Natural killer cell (primary cell): ENCODE data around the gene TFAP2A. TPM values are rescaled to one million over a fixed set of nuclear protein-coding genes. Genes with fewer than 3 reads are reported as not detected.

ENCODE experiments used
- ATAC-seq, 3 donors: fragments of 150-1000 bp in 2 of 3; fragments of 200-7000 bp in 1 of 3; cut with Tn5 transposase; 1 replicate in 1 of 3; 2 replicates in 2 of 3; pipeline ENCODE4 v1.10.0; 2021; ENCODE audit warnings: mild to moderate bottlenecking in 2 of 3, moderate library complexity in 2 of 3
- DNase-seq, 2 donors: peaks; one replicate each; pipeline versions ENCODE4 v3.0.0 to v3.0.0-alpha.2; 2013 to 2021; ENCODE audit warnings: mixed read lengths in 1 of 2
- H3K27ac ChIP-seq: one replicate; pipeline ENCODE4 v1.5.1; 2013; ENCODE audit warnings: mild to moderate bottlenecking, low read length
- H3K27me3 ChIP-seq: one replicate; pipeline ENCODE4 v1.6.1; 2013; ENCODE audit warnings: low read length; ENCODE audit not compliant: control insufficient read depth, insufficient read depth
- H3K36me3 ChIP-seq: one replicate; pipeline ENCODE4 v1.6.1; 2013; ENCODE audit warnings: low read length; ENCODE audit not compliant: control insufficient read depth, insufficient read depth
- H3K4me1 ChIP-seq: one replicate; pipeline ENCODE4 v1.6.1; 2013; ENCODE audit warnings: low read length; ENCODE audit not compliant: control insufficient read depth, insufficient read depth
- H3K4me3 ChIP-seq: one replicate; pipeline ENCODE4 v1.5.1; 2013; ENCODE audit warnings: low read length
- H3K9me3 ChIP-seq: one replicate; pipeline ENCODE4 v1.6.1; 2013; ENCODE audit warnings: low read length; ENCODE audit not compliant: control insufficient read depth, insufficient read depth
- H3K27ac Mint-ChIP-seq, 2 donors: one replicate each; pipeline ENCODE4 v1.8.0; 2022; ENCODE audit warnings: mild to moderate bottlenecking in 2 of 2, mixed read lengths in 2 of 2, moderate library complexity in 1 of 2
- H3K27me3 Mint-ChIP-seq, 2 donors: one replicate each; pipeline ENCODE4 v1.8.0; 2022; ENCODE audit warnings: low read depth in 2 of 2, mixed read lengths in 2 of 2
- H3K36me3 Mint-ChIP-seq: one replicate; pipeline ENCODE4 v1.8.0; 2022; ENCODE audit warnings: mixed read lengths
- H3K4me1 Mint-ChIP-seq, 2 donors: one replicate each; pipeline ENCODE4 v1.8.0; 2022; ENCODE audit warnings: mixed read lengths in 2 of 2
- H3K4me3 Mint-ChIP-seq: one replicate; pipeline ENCODE4 v1.8.0; 2022; ENCODE audit warnings: mild to moderate bottlenecking, moderate library complexity, mixed read lengths
- H3K9me3 Mint-ChIP-seq, 2 donors: one replicate each; pipeline ENCODE4 v1.8.0; 2022; ENCODE audit warnings: mixed read lengths in 2 of 2
- WGBS: methylation state at CpG from one replicate; pipeline ENCODE4 v1.1.7; 2013; ENCODE audit warnings: missing lambda C conversion rate; ENCODE audit not compliant: insufficient coverage; 5-methylcytosine and 5-hydroxymethylcytosine counted together
- intact Hi-C: fragments of 100-400 bp; cut with micrococcal nuclease; formaldehyde crosslinking; loops from one replicate; pipeline ENCODE4 v1.14.2; 2022
- total RNA-seq, 4 donors: library from RNA; stranded (reverse); fragments of 120-200 nt in 1 of 4; gene quantifications; one replicate each; pipeline versions ENCODE4 v1.2.3 to v1.2.4, GENCODE V29; 2013 to 2022
- TF ChIP-seq, protein P1 (sequence below): fragments of 200-600 bp; IDR thresholded peaks from one replicate; pipeline ENCODE4 v1.8.0; 2022; ENCODE audit warnings: antibody characterized with exemption

Gene TFAP2A
- total RNA-seq, 3 donors from 2014 or later (not counting 1 experiment from before 2014, with no cell fraction given), result not detected

DNA sequence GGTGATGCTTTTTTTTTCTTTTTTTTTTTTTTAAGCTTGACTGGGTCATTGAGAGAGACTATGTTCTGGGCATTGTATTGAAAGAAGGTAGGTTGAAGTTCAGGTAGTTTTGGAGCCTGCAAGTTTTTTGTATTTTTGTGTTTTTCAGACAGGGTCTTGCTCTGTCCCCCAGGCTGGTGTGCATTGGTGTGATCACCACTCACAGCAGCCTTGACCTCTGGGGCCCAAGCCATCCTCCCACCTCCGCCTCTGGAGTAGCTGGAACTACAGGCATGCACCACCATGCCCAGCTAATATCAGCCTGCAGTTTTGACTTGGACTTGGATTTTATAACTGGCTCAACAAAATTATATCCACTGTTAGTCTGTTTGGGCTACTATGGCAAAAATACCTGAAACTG, 31.7 kb upstream of the TFAP2A start:
- Histone ChIP-seq H3K36me3 (no peaks in the 10 kb centered on the region), H3K27ac (no peak overlapping the region), H3K4me3 (no peak overlapping the region), H3K4me1 (no peaks in the 10 kb centered on the region), H3K9me3 (no peaks in the 10 kb centered on the region), H3K27me3 (peaks cover 2% of the 10 kb centered on the region)
- TF ChIP-seq, protein P1, sequence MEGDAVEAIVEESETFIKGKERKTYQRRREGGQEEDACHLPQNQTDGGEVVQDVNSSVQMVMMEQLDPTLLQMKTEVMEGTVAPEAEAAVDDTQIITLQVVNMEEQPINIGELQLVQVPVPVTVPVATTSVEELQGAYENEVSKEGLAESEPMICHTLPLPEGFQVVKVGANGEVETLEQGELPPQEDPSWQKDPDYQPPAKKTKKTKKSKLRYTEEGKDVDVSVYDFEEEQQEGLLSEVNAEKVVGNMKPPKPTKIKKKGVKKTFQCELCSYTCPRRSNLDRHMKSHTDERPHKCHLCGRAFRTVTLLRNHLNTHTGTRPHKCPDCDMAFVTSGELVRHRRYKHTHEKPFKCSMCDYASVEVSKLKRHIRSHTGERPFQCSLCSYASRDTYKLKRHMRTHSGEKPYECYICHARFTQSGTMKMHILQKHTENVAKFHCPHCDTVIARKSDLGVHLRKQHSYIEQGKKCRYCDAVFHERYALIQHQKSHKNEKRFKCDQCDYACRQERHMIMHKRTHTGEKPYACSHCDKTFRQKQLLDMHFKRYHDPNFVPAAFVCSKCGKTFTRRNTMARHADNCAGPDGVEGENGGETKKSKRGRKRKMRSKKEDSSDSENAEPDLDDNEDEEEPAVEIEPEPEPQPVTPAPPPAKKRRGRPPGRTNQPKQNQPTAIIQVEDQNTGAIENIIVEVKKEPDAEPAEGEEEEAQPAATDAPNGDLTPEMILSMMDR, result no peak
- Mint-ChIP-seq H3K9me3 (no peaks in the 10 kb centered on the region), H3K36me3 (no peaks in the 10 kb centered on the region), H3K27me3 (peaks cover 6 to 40% of the 10 kb centered on the region in 2 donors), H3K27ac (no peak overlapping the region), H3K4me3 (no peak overlapping the region), H3K4me1 (no peaks in the 10 kb centered on the region)
- WGBS, result 93% methylated on average over 1 of the region's 1 CpG
- no peak for DNase-seq
- no peak for ATAC-seq
- intact Hi-C loops, result no loop called here

DNA sequence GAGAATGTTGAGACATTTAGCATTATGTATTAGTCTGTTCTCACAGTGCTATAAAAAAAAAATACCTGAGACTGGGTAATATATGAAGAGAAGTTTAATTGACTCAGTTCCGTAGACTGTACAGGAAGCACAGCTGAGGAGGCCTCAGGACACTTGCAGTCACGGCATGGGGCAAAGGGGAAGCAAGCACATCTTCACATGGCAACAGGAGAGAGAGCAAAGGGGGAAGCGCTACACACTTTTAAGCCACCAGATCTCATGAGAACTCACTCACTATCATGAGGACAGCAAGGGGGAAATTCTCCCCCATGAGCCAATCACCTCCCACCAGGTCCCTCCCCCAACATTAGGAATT, 26.8 kb upstream of the TFAP2A start:
- intact Hi-C loops, result no loop called here

DNA sequence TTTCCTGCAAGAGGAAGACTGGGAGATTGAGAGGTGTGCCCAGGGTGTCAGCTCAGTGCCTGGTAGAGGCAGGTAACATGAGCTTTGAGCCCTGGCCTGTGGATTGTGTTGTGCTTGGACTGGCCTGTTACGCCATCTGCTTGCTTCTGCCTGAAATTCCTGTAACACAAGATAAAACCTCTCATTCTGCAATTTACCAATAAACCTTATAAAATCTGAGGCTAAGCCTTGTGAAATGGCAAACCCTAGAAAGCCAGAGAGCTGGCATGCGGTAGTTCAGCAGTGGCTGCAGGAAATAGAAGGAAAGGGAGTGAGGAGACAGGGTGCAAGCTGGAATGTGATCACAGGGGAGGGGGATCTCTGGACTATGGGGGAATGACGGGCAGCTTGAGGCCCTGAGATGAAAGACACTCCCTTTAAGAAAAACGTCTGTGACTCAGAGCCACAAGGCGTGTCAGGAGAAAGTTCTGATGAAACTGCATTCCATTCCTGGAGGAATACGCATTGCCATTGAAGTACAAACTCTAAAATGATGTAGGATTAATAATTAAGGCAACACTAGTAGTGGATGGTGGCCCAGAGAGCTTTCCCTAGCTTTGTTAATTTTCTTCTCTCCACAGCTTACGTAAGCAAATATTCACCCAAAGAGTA, 26.3 kb upstream of the TFAP2A start:
- Histone ChIP-seq H3K27me3 (peaks cover 2% of the 10 kb centered on the region), H3K36me3 (no peaks in the 10 kb centered on the region), H3K9me3 (no peaks in the 10 kb centered on the region), H3K4me3 (no peak overlapping the region), H3K4me1 (no peaks in the 10 kb centered on the region), H3K27ac (no peak overlapping the region)
- Mint-ChIP-seq H3K4me3 (no peak overlapping the region), H3K9me3 (no peaks in the 10 kb centered on the region), H3K27me3 (peaks cover 8 to 24% of the 10 kb centered on the region in 2 donors), H3K27ac (no peak overlapping the region), H3K4me1 (no peaks in the 10 kb centered on the region), H3K36me3 (no peaks in the 10 kb centered on the region)
- TF ChIP-seq, protein P1, result no peak
- DNase-seq, result no peak
- intact Hi-C loops, result no loop called here
- WGBS, result 87% methylated on average over 6 of the region's 7 CpGs
- ATAC-seq, result no peak

More for the DNA sequence above, 26.8 kb upstream of the TFAP2A start:
- H3K27ac ChIP-seq, result no peak overlapping the region
- no peaks in the 10 kb centered on the region for H3K4me1 ChIP-seq
- no peak for DNase-seq
- H3K36me3 Mint-ChIP-seq, result no peaks in the 10 kb centered on the region
- H3K27ac Mint-ChIP-seq, result no peak overlapping the region
- H3K4me3 Mint-ChIP-seq, result no peak overlapping the region
- H3K27me3 Mint-ChIP-seq, result peaks cover 8 to 24% of the 10 kb centered on the region in 2 donors
- no peaks in the 10 kb centered on the region for H3K36me3 ChIP-seq
- WGBS, result 75% methylated on average over 3 of the region's 3 CpGs
- H3K27me3 ChIP-seq, result peaks cover 2% of the 10 kb centered on the region
- no peaks in the 10 kb centered on the region for H3K9me3 Mint-ChIP-seq
- no peak overlapping the region for H3K4me3 ChIP-seq
- no peaks in the 10 kb centered on the region for H3K9me3 ChIP-seq
- H3K4me1 Mint-ChIP-seq, result no peaks in the 10 kb centered on the region
- TF ChIP-seq, protein P1, result no peak
- ATAC-seq, result no peak

DNA sequence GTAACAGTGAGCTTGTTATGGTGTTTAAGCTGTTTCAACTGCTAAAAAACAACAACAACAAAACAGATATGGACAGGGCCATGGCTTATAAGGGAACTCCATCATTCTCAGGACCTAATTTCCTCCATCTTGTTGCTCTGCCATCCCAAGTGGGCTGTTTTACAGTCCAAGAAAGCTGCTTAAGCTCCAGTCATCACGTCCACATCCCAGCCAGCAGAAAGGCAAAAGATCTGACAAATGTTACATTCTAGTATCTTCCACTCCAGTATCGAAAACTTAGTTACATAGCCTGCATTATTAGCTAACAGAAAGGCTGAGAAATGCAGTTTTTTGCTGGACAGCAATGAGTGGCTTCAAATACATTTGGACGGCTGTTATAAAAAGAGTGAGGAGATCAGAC, 23.0 kb upstream of the TFAP2A start:
- Histone ChIP-seq H3K4me1 (no peaks in the 10 kb centered on the region), H3K36me3 (no peaks in the 10 kb centered on the region), H3K4me3 (no peak overlapping the region), H3K9me3 (no peaks in the 10 kb centered on the region), H3K27me3 (no peaks in the 10 kb centered on the region), H3K27ac (no peak overlapping the region)
- TF ChIP-seq, protein P1, result no peak
- 82% methylated on average over 3 of the region's 3 CpGs for WGBS
- H3K27me3 Mint-ChIP-seq, result peaks cover 9 to 17% of the 10 kb centered on the region in 2 donors
- no peaks in the 10 kb centered on the region for H3K9me3 Mint-ChIP-seq
- ATAC-seq (no peak), DNase-seq (no peak)
- no peak overlapping the region for H3K27ac Mint-ChIP-seq
- intact Hi-C loops, result no loop called here
- H3K4me1 Mint-ChIP-seq, result no peaks in the 10 kb centered on the region
- H3K4me3 Mint-ChIP-seq, result no peak overlapping the region
- no peaks in the 10 kb centered on the region for H3K36me3 Mint-ChIP-seq
